ENCODE results near the gene SEMA3F.

The SEMA3F gene

GRCh38 chr3:50157827-50158529, 2.9 kb downstream of the SEMA3F start:
- DNase-seq, result no peak

GRCh38 chr3:50158530-50159146, 3.5 kb downstream of the SEMA3F start:
- no peak for DNase-seq

GRCh38 chr3:50160561-50160983, 5.4 kb downstream of the SEMA3F start:
- DNase-seq, result no peak

- DNase-seq, result no peak
These were observed 6.2 kb downstream of the SEMA3F start for GRCh38 chr3:50161320-50161719.

- DNase-seq, result no peak
These were observed 7.1 kb downstream of the SEMA3F start for GRCh38 chr3:50162034-50162883.

GRCh38 chr3:50163572-50164455, 8.7 kb downstream of the SEMA3F start:
- DNase-seq, result no peak

- no peak for DNase-seq
These were observed 9.4 kb downstream of the SEMA3F start for GRCh38 chr3:50164481-50164880.

GRCh38 chr3:50164984-50165909, 10.1 kb downstream of the SEMA3F start:
- no peak for DNase-seq

- no peak for DNase-seq
These were observed 10.9 kb downstream of the SEMA3F start for GRCh38 chr3:50165910-50166538.

GRCh38 chr3:50166620-50167019, 11.5 kb downstream of the SEMA3F start:
- no peak for DNase-seq

- DNase-seq, result no peak
These were observed 12.1 kb downstream of the SEMA3F start for GRCh38 chr3:50167069-50167840.

GRCh38 chr3:50167841-50168209, 12.7 kb downstream of the SEMA3F start:
- DNase-seq, result no peak

- no peak for DNase-seq
These were observed 13.3 kb downstream of the SEMA3F start for GRCh38 chr3:50168388-50168787.

- no peak for DNase-seq
These were observed 13.7 kb downstream of the SEMA3F start for GRCh38 chr3:50168791-50169190.

- DNase-seq, result no peak
These were observed 14.2 kb downstream of the SEMA3F start for GRCh38 chr3:50169232-50169832.

- DNase-seq, result no peak
These were observed 14.7 kb downstream of the SEMA3F start for GRCh38 chr3:50169858-50170257.

GRCh38 chr3:50170689-50171088, 15.6 kb downstream of the SEMA3F start:
- no peak for DNase-seq

GRCh38 chr3:50171540-50172301, 16.6 kb downstream of the SEMA3F start:
- no peak for DNase-seq

GRCh38 chr3:50172626-50173220, 17.6 kb downstream of the SEMA3F start:
- DNase-seq, result no peak
